ENCODE results near the gene RPL34.

Gene RPL34

DNA sequence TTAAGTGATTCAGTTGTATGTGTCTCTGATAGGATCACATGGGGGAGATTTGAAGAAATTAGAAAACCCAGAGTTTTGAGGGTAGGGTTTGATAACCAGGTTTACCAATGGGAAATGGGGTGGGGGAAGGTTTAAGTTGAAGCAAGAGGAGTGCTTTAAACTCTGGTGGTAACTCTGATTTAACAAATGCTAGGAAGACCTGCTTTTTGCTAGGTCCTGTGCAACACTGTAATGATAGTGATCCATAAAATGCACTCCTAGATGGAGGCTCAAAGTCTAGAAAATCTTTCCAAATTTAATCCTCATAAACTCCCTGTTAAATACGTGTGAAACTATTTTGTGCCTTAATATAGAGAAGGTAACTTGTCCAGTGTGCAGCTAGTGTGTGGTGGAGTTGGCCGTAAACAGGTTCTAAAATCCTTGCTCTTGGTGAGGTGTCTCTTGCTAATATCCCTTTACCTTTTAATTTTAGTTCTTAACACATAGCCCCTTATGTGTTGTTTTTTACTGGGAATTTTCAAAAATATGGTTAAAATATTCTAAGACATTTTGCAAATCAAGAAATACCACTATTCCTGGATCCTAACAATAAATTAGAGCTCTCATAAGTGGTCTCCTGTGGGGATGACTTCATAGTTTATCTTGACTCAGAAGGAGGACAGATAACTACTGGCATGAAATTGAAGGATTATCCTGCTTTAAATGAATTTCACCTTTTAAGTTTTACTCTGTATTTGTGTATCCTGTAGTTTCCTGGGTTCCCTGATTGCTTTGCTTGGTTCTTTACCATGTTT, 4.1 kb downstream of the RPL34 start:
- DNase-seq (ENCODE audit: low read depth in 3 of 3, low spot score in 1 of 3) = no peak

GRCh38 chr4:108626056-108626455, 5.7 kb downstream of the RPL34 start:
- no peak for DNase-seq (ENCODE audit: low read depth in 3 of 3, low spot score in 1 of 3)

- no peak for DNase-seq (ENCODE audit: low read depth in 3 of 3, low spot score in 1 of 3)
Measured at GRCh38 chr4:108628411-108628810, 8.0 kb downstream of the RPL34 start.

DNA sequence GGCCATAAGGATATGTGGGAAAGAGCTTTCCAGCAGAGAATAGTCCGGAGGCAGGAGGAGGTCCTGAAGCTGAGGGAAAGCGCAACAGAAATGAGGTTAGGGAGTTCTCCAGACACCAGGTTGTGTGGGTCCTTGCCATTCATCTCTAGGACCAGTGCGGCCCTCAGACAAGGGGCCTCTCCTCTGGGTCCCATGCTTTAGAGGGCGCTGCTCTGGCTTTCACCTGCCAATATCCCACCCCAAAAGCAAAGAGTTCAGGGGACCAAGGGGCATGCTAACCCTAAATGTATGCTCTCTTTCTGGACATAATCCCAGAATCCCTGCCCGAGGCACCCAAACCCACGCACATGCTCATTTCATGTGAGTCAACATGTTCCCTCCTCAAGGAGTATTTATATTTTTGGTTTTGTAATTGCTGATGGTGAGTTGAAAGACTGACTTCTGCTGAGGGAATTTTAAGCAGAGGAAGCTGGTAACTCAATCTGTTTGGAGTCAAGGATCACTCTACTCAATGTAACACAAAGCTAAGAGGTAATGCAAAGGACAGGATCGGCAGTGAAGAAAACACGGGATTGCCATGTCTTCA, 14.8 kb downstream of the RPL34 start:
- no peak for DNase-seq (ENCODE audit: low read depth in 3 of 3, low spot score in 1 of 3)

DNA sequence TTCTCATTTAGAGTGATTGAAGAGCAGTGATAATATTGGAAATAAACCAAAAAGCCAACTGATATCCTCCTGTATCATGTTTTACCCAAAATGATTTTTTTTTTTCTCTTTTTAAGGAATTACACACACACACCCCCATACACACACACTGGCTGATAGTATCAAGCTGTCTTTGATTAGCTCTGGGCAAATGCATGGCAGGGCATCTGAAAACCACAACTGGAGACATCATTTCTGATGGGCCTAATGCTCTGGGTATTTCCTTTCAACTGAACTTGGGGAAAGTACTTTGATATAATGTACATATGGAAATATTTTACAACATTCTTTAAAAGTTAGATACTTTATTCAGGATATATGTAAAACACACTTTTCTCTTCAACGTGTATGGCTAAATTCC, 15.9 kb downstream of the RPL34 start:
- DNase-seq (ENCODE audit: low read depth in 3 of 3, low spot score in 1 of 3) = no peak

- no peak for DNase-seq (ENCODE audit: low read depth in 3 of 3, low spot score in 1 of 3)
Measured at GRCh38 chr4:108637856-108638255, 17.5 kb downstream of the RPL34 start.

- no peak for DNase-seq (ENCODE audit: low read depth in 3 of 3, low spot score in 1 of 3)
Measured at GRCh38 chr4:108644237-108644636, 23.9 kb downstream of the RPL34 start.

DNA sequence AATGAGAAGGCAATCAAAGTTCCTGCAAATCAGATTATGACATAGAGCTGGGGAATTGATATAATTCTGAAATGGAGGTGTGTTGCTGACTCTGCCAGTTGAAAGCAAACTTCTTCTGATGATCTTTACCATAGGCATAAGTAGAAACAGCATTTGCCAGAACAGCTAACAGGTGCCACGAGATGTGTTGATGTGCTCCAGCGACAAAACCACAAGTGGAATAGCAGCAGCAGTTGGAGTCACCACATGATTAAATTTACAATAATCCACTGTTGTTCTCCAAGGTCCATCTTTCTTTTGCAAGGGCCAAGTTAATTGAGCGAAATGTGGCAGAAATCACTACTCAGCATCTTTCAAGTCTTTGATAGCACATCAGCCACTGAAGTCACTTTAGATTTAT, 26.3 kb downstream of the RPL34 start:
- no peak for DNase-seq (ENCODE audit: low read depth in 3 of 3, low spot score in 1 of 3)

- no peak for DNase-seq (ENCODE audit: low read depth in 3 of 3, low spot score in 1 of 3)
Measured at GRCh38 chr4:108649863-108650211, 29.5 kb downstream of the RPL34 start.

GRCh38 chr4:108650212-108651013, 30.0 kb downstream of the RPL34 start, which contains the start of gene OSTC:
Gene OSTC (plus strand): TSS chr4:108650599. CDS start chr4:108650656, 57 bp downstream.
- peak; percentile 77 to 88 (median 82) for DNase-seq (ENCODE audit: low read depth in 3 of 3, low spot score in 1 of 3)

DNA sequence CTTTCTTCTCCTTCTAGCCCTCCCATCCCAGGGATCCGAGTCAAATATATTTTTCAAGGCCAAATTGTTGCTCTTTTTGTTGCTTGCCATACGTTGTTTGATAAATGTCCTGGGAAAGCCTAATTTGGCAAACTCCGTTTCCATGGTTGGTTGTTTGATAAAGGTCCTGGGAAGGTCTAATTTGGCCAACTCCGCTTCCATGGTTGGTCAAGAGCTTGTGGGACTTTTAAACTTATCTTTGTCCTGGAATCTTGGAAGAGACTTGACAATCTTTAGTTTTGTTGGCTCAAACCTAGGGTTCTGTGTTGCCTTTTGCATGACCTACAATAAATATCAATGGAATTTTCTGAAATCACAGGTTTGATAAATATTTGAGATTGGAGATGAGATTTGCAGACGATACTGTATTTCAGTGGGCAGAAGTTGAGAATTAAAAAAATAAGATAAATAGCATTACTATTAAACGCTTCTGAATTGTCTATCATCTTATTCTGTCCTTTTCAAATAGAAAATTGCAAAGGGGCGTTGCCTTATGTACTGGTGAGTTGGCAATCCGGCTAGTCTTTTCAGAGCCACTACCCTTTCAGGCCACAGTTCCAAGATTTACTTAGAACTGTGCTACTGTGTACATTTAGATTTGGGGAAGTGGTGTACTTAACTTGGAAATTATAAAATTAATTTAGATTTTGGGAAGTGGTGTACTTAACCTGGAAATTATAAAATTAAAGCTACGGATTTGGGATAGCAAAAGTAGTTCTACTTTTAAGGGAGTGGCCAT, 30.8 kb downstream of the RPL34 start:
- no peak for DNase-seq (ENCODE audit: low read depth in 3 of 3, low spot score in 1 of 3)

DNA sequence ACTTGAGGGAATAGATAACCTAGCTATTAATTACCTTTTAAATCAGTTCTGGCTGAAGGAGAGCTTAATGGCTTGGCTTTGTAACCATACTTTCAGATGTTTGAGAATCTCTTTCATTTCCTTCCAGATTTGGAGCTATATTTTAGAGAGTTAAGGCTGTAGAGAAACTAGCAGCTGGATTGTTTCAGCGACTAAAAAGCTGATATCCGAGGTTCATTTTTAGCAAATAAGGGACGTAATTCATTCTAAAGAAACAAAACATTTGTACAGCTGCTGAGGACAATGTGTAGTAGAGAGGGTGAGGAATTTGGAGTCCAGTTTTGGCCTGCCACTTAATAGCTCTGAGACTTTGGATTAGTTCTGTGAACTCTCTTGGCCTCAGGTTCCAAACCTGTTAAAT, 42.3 kb downstream of the RPL34 start:
- DNase-seq (ENCODE audit: low read depth in 3 of 3, low spot score in 1 of 3) = no peak

DNA sequence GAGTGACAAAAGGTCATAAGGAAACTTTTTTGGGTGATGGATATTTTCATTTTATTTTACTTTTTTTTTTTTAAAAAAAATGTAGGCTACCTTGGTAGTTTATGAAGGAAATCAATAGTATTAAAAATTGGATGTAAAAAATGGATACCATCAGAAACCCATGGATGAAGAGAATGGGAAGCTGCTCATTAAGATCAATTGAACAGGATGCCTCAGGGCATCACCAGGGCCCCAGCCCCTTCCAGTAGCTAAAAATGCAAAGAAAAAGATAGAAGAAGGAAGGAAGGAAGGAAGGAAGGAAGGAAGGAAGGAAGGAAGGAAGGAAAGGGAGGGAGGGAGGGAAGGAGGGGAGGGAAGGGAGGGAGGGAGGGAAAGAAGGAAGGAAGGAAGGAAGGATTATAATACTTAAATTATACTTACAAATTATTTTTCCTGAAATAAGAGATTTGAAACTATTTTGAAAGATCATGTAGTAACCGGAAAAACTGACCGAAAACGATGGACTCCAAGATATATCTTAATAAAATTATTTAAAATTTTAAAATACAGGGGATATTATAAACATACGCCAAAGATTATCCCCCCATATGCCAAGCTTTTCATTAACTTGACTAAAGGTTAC, 54.1 kb downstream of the RPL34 start:
- DNase-seq (ENCODE audit: low read depth in 3 of 3, low spot score in 1 of 3) = no peak

Data from stimulated activated CD4-positive, alpha-beta T cell treated with anti-CD3 and anti-CD28 coated beads, TNF-alpha, amount 100 ng/mL, for 1 hour (primary cell).